ENCODE results near the gene CAMP. TPM values are rescaled to one million over a fixed set of nuclear protein-coding genes. Genes with fewer than 3 reads are reported as not detected.
"Not testable (repeated sequence)": the region's sequence is repeated elsewhere in the genome, so short reads cannot be mapped to it uniquely, and the experiment has no call there.

CAMP gene
- not detected for polyA plus RNA-seq (2013, experiment 1 of 2; ENCODE audit: insufficient read length)
- polyA plus RNA-seq (2013, experiment 2 of 2; ENCODE audit: insufficient read length): not detected

DNA sequence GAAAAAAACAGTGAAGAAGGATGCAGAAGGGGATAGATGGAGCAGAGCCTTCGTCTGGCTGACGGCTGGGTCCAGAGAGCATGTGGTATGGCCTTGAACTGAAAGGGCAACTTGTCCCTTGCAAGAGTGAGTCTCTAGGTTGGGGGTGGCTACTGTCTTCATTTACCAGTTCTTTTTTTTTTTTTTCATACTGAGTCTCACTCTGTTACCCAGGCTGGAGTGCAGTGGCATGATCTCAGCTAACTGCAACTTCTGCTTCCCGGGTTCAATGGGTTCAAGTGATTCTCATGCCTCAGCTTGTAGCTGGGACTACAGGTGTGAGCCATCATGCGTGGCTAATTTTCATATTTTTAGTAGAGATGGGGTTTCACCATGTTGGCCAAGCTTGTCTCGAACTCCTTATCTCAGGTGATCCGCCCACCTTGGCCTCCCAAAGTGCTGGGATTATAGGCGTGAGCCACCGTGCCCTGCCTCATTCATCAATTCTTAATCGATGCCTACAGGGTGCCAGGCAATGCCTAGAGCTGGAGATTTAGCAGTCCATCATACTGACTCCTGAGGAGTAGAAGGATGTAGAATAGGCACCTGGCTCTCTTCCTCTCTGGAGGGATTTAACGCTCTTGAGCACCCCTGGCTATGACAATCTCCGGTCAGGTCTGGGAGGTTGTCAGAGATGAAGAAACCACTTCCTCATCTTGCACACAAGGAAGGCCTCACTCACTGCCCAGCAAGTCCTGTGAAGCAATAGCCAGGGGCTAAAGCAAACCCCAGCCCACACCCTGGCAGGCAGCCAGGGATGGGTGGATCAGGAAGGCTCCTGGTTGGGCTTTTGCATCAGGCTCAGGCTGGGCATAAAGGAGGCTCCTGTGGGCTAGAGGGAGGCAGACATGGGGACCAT, at the start of gene CAMP:
TSS of gene CAMP (plus strand) at position 880 of the 898 bp plus-strand sequence. CDS start at position 897, 17 bp downstream.
- DNase-seq: no peak

- DNase-seq: no peak
Observed at GRCh38 chr3:48178072-48178471, 45.2 kb upstream of the CAMP start.

- DNase-seq: no peak
Observed at GRCh38 chr3:48180021-48180420, 43.3 kb upstream of the CAMP start.

DNA sequence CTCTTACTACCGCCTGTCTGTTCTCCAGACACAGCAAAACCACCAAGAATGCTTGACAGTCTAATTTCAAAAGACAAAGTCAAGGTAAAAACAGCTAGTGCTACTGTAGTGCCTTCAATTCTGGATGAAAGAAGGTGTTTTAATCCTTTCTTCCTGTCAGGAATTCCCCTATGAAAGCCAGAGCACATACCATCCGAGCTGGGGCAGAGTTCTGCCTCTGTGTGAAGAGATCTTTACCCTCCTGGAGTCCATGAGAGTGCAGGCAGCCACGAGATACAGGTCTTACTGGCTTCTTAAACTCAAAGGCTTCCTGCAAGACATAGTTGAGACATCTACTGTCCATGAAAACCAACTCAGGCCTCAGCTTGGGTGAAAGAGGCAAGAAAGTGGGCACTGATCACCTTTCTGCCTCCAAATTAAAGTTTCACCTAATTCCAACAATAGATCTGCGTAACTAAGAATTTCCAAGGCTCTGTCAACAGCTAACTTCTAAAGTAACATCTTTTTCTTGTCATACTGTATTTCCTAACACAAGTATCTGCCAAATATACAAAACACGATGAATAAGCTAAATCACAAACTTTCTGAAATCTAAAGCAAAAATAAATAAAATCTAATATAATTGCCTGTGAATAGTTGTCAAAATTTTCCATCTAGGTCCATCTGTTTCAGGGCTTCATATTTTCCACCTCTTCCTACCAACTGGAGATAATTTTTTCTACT, 42.6 kb upstream of the CAMP start:
- DNase-seq: no peak

DNA sequence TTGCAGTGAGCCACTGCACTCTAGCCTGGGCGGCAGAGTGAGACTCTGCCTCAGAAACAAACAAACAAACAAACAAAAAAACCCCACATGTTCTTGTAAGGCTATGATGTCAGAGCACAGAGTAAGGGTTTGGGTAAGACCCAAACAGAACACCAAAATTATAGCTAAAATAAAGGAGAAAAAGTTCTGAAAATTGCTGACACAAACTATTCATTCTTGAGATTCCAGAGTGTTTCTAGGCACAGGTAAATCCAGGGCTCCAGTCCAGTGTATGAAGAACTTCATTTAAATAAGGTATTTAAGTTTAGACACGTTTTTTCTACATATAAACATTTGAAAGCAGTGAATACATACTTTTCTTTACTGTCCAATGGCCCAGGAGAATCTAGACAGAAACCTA, 39.0 kb upstream of the CAMP start:
- no peak for DNase-seq

GRCh38 chr3:48185129-48185528, 38.2 kb upstream of the CAMP start:
- DNase-seq: no peak

GRCh38 chr3:48186631-48187300, 36.5 kb upstream of the CAMP start:
- DNase-seq: no peak

DNA sequence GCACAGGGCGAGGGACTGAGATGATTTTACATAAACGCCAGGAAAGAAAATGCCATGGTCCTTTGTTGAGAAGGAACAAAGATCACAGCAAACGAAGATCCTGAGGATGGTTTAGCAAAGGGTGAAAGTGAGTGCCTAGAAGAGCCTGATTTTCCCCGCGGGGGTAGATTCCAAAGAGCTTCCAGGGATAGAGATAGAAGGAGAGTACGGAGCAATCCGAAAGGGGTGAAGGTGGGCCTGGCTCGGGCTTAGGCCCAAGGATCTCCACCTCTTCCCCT, 36.1 kb upstream of the CAMP start:
- DNase-seq: peak; percentile 4

- no peak for DNase-seq
Observed at GRCh38 chr3:48187579-48188265, 35.6 kb upstream of the CAMP start.

- peak; percentile 99 for DNase-seq
Observed at GRCh38 chr3:48188266-48189201, 34.8 kb upstream of the CAMP start, which contains the start of gene CDC25A. Gene CDC25A, minus strand, starts transcription at chr3:48188417. Its CDS starts 470 bp downstream, at chr3:48187947.

GRCh38 chr3:48189321-48189720, 34.0 kb upstream of the CAMP start:
- no peak for DNase-seq

- no peak for DNase-seq
Observed at GRCh38 chr3:48190911-48191310, 32.4 kb upstream of the CAMP start.

GRCh38 chr3:48194446-48195071, 28.7 kb upstream of the CAMP start:
- peak; percentile 53 for DNase-seq

- DNase-seq: no peak
Observed at GRCh38 chr3:48196611-48197010, 26.7 kb upstream of the CAMP start.

- DNase-seq: no peak
Observed at GRCh38 chr3:48199117-48199516, 24.2 kb upstream of the CAMP start.

- DNase-seq: no peak
Observed at GRCh38 chr3:48202632-48203031, 20.7 kb upstream of the CAMP start.

DNA sequence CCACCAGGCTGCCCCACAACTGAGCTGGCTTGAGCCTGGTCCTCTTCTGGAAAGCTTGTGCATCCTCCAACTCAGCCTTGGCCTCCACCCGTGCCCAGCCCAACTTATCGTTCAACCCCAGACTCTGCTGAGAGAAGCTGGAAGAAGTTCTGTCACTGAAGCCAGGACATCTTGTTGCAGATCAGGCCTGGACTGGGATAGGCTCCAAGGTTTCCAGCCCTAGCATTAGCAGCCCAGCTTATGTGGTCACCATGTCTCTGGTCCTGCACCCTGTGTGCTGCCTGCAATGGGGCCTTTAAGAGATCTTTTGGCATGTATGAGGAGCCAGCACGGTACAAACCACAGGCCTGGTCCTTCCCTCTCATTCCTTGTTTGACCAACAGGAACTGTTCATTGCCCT, 15.2 kb upstream of the CAMP start:
- DNase-seq: no peak

DNA sequence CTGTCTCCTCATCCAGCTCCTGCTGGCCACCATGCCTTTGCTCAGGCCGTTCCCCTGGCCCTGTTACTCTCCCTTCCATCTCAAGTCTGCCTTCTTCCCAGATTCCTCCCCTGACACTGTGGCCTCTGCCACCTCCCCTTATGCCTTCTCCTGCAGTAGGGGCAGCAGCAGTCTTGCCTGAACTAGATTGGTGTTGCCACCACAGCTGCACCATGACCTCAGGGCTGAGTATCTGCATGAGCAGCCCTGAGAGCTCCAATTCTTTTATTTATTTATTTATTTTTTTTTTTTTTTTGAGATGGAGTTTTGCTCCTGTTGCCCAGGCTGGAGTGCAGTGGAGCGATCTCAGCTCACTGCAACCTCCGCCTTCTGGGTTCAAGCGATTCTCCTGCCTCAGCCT, 13.8 kb upstream of the CAMP start:
- no peak for DNase-seq

- not testable (repeated sequence) for DNase-seq
Observed at GRCh38 chr3:48210534-48210933, 12.8 kb upstream of the CAMP start.

GRCh38 chr3:48211776-48212175, 11.5 kb upstream of the CAMP start:
- not testable (repeated sequence) for DNase-seq

DNA sequence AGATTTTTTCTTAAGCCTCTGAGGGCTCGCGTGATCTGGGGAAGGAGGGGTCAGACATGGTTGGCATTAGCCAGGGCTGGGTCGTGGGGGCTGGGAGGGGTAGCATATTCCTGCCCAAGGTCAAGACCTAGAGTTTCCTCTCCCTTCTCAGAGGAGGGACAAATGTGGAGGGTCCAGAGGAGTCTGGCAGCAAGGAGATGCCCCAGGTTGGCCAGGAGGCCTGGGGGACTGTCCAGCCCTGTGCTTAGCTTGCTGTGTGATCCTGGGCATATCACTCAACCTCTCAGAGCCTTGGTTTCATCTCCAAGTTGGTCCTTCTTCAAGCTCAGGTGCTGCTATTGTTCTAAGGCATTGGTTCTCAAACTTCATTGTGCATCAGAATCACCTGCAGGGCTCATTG, 9.1 kb upstream of the CAMP start:
- DNase-seq: no peak
